Astrocyte (in vitro differentiated cells and primary cell): Measurements from ENCODE around the gene SLC44A5. TPM values are rescaled to one million over a fixed set of nuclear protein-coding genes. Genes with fewer than 3 reads are reported as not detected.

Experiments used
- DNase-seq: peaks from one replicate; pipeline ENCODE4 v3.0.0-alpha.2; 2010; ENCODE audit warnings: low read depth
- FAIRE-seq: peaks from 2 replicates; lab custom pipeline; 2011; peaks lifted over from hg19 to GRCh38; lab: Jason Lieb, UNC
- H2AFZ ChIP-seq: 2 replicates; pipeline ENCODE4 v1.6.0; 2012; ENCODE audit warnings: low read depth, low read length, inconsistent platforms
- H3K27ac ChIP-seq: 2 replicates; pipeline ENCODE4 v1.5.1; 2011; ENCODE audit warnings: low read depth, low read length, inconsistent platforms
- H3K27me3 ChIP-seq: 2 replicates; pipeline ENCODE4 v1.6.0; 2011; ENCODE audit warnings: low read length, inconsistent platforms; ENCODE audit not compliant: insufficient read depth
- H3K36me3 ChIP-seq: 2 replicates; pipeline ENCODE4 v1.5.1; 2011; ENCODE audit warnings: low read length, inconsistent platforms; ENCODE audit not compliant: insufficient read depth
- H3K4me1 ChIP-seq: 2 replicates; pipeline ENCODE4 v1.5.1; 2011; ENCODE audit warnings: low read length, inconsistent platforms; ENCODE audit not compliant: insufficient read depth
- H3K4me2 ChIP-seq: 2 replicates; pipeline ENCODE4 v1.6.0; 2012; ENCODE audit warnings: low read length, inconsistent platforms
- H3K4me3 ChIP-seq: 2 replicates; pipeline ENCODE4 v1.5.1; 2011; ENCODE audit warnings: low read depth, mild to moderate bottlenecking, low read length, inconsistent platforms; ENCODE audit not compliant: insufficient read depth
- H3K79me2 ChIP-seq: 2 replicates; pipeline ENCODE4 v1.6.0; 2012; ENCODE audit warnings: mild to moderate bottlenecking, low read length, inconsistent platforms; ENCODE audit not compliant: insufficient read depth
- H3K9ac ChIP-seq: 2 replicates; pipeline ENCODE4 v1.6.0; 2012; ENCODE audit warnings: mild to moderate bottlenecking, low read length, inconsistent platforms
- H3K9me3 ChIP-seq: 2 replicates; pipeline ENCODE4 v1.5.1; 2012; ENCODE audit warnings: low read depth, mild to moderate bottlenecking, low read length, inconsistent platforms; ENCODE audit not compliant: insufficient read depth
- H4K20me1 ChIP-seq: 2 replicates; pipeline ENCODE4 v1.6.0; 2012; ENCODE audit warnings: low read length, inconsistent platforms; ENCODE audit not compliant: insufficient read depth
- H3K27ac Mint-ChIP-seq: one replicate; pipeline ENCODE4 v1.8.0; 2021; ENCODE audit warnings: mild to moderate bottlenecking, mixed read lengths; ENCODE audit not compliant: unreplicated experiment
- H3K27me3 Mint-ChIP-seq: one replicate; pipeline ENCODE4 v1.8.0; 2021; ENCODE audit warnings: low read depth, mixed read lengths; ENCODE audit not compliant: unreplicated experiment
- H3K36me3 Mint-ChIP-seq: one replicate; pipeline ENCODE4 v1.8.0; 2021; ENCODE audit warnings: low read depth, mixed read lengths; ENCODE audit not compliant: unreplicated experiment
- H3K4me1 Mint-ChIP-seq: one replicate; pipeline ENCODE4 v1.8.0; 2021; ENCODE audit warnings: low read depth, mixed read lengths; ENCODE audit not compliant: unreplicated experiment
- H3K4me3 Mint-ChIP-seq: one replicate; pipeline ENCODE4 v1.8.0; 2021; ENCODE audit warnings: mild to moderate bottlenecking, moderate library complexity, mixed read lengths; ENCODE audit not compliant: unreplicated experiment
- H3K9me3 Mint-ChIP-seq: one replicate; pipeline ENCODE4 v1.8.0; 2021; ENCODE audit warnings: mild to moderate bottlenecking, mixed read lengths; ENCODE audit not compliant: unreplicated experiment
- EZH2 ChIP-seq: IDR thresholded peaks from 2 replicates; pipeline ENCODE4 v1.6.1; 2012; ENCODE audit warnings: mild to moderate bottlenecking, low read length, inconsistent platforms; ENCODE audit not compliant: insufficient read depth
- total RNA-seq: library from RNA; stranded (reverse); gene quantifications from 2 replicates; pipeline ENCODE4 v1.2.1, GENCODE V29; 2021
- TF ChIP-seq, protein P1 (sequence below): IDR thresholded peaks from 2 replicates; pipeline ENCODE4 v1.5.1; 2011; ENCODE audit warnings: low read depth, mild to moderate bottlenecking, inconsistent platforms, low read length, moderate library complexity; ENCODE audit not compliant: insufficient read depth

Gene SLC44A5
- total RNA-seq, 1 donor from 2014 or later: 2.2 TPM

DNA sequence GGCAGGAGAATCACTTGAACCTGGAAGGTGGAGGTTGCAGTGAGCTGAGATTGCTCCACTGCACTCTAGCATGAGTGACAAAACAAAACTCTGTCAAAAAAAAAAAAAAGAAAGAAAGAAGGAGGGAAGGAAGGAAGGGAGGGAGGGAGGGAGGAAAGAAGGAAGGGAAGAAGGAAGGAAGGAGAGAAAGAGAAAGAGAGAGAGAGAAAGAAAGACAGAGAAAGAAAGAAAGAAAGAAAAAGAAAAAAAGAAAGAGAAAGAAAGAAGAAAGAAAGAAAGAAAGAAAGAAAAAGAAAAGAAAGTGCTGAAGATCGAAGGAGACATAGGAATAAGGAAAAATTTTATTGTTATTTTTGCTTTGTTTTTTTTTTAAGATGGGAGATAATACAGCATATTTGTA lies 166.7 kb downstream of the SLC44A5 start:
- Histone ChIP-seq H4K20me1 (no peaks in the 10 kb centered on the region), H3K36me3 (no peaks in the 10 kb centered on the region), H3K79me2 (no peaks in the 10 kb centered on the region), H3K4me1 (no peaks in the 10 kb centered on the region), H3K9me3 (no peaks in the 10 kb centered on the region), H3K9ac (no peak overlapping the region), H2AFZ (no peak overlapping the region), H3K4me2 (no peak overlapping the region), H3K4me3 (no peak overlapping the region), H3K27ac (no peak overlapping the region), H3K27me3 (no peaks in the 10 kb centered on the region)
- DNase-seq: no peak
- no peak for FAIRE-seq
- Mint-ChIP-seq H3K36me3 (no peaks in the 10 kb centered on the region), H3K9me3 (no peaks in the 10 kb centered on the region), H3K27me3 (no peaks in the 10 kb centered on the region), H3K4me1 (no peaks in the 10 kb centered on the region), H3K27ac (no peak overlapping the region), H3K4me3 (no peak overlapping the region)
- no peak for TF ChIP-seq EZH2
- TF ChIP-seq, protein P1, sequence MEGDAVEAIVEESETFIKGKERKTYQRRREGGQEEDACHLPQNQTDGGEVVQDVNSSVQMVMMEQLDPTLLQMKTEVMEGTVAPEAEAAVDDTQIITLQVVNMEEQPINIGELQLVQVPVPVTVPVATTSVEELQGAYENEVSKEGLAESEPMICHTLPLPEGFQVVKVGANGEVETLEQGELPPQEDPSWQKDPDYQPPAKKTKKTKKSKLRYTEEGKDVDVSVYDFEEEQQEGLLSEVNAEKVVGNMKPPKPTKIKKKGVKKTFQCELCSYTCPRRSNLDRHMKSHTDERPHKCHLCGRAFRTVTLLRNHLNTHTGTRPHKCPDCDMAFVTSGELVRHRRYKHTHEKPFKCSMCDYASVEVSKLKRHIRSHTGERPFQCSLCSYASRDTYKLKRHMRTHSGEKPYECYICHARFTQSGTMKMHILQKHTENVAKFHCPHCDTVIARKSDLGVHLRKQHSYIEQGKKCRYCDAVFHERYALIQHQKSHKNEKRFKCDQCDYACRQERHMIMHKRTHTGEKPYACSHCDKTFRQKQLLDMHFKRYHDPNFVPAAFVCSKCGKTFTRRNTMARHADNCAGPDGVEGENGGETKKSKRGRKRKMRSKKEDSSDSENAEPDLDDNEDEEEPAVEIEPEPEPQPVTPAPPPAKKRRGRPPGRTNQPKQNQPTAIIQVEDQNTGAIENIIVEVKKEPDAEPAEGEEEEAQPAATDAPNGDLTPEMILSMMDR: no peak

DNA sequence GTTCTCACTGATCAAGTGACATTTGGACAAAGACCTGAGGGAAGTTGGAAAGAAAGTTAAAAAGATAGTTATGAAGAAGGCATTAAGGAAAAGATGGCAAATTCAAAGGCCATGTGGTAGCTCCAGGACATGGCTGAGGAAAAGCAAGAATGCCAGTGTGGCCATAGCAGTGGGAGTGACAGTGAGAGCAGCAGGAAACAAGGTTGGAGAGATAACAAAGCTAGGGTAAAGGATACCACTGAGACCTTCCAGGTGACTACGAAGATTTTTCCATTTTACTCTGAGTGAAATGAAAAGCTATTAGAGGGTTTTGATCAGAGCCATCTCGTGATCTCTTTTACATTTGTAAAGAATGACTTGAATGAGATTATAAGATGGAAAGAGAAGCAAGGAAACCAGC lies 170.6 kb downstream of the SLC44A5 start:
- Histone ChIP-seq H3K27ac (no peak overlapping the region), H3K9ac (no peak overlapping the region), H3K4me1 (no peaks in the 10 kb centered on the region), H3K36me3 (no peaks in the 10 kb centered on the region), H3K27me3 (no peaks in the 10 kb centered on the region), H3K4me3 (no peak overlapping the region), H3K4me2 (no peak overlapping the region), H3K9me3 (no peaks in the 10 kb centered on the region), H3K79me2 (no peaks in the 10 kb centered on the region), H2AFZ (no peak overlapping the region), H4K20me1 (no peaks in the 10 kb centered on the region)
- no peaks in the 10 kb centered on the region for H3K4me1 Mint-ChIP-seq
- DNase-seq (no peak), FAIRE-seq (no peak)
- no peak overlapping the region for H3K4me3 Mint-ChIP-seq
- no peak overlapping the region for H3K27ac Mint-ChIP-seq
- H3K27me3 Mint-ChIP-seq: no peaks in the 10 kb centered on the region
- no peaks in the 10 kb centered on the region for H3K9me3 Mint-ChIP-seq
- no peaks in the 10 kb centered on the region for H3K36me3 Mint-ChIP-seq
- TF ChIP-seq, protein P1: no peak
- TF ChIP-seq EZH2: no peak

DNA sequence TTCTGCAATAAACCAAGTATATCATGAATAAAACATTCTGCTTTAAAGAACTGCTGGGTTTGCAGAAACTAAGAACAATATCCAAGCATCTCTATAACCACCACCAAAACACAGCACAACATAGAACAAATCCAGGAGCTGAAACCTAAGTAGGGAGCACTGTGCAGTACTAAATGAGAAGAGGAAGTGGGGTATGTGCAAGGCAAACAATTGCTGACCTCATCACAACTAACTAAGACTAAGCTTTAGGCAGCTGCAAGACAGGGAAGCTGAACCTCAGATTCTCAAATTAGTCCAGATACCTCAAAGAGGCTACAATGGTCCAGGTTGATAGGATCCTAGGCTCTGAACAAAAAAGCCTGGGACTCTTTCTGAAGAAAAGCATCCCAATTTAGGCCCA lies 172.6 kb downstream of the SLC44A5 start:
- FAIRE-seq (no peak), DNase-seq (no peak)

More for the DNA sequence above, 172.6 kb downstream of the SLC44A5 start:
- no peaks in the 10 kb centered on the region for H3K36me3 ChIP-seq
- no peaks in the 10 kb centered on the region for H3K9me3 Mint-ChIP-seq
- TF ChIP-seq, protein P1: no peak
- no peak for TF ChIP-seq EZH2
- H3K79me2 ChIP-seq: no peaks in the 10 kb centered on the region
- H3K27ac ChIP-seq: no peak overlapping the region
- no peaks in the 10 kb centered on the region for H3K27me3 ChIP-seq
- no peak overlapping the region for H3K4me3 ChIP-seq
- no peak overlapping the region for H3K4me2 ChIP-seq
- H3K4me1 ChIP-seq: no peaks in the 10 kb centered on the region
- no peak overlapping the region for H3K4me3 Mint-ChIP-seq
- H3K4me1 Mint-ChIP-seq: no peaks in the 10 kb centered on the region
- no peaks in the 10 kb centered on the region for H3K27me3 Mint-ChIP-seq
- no peak overlapping the region for H3K27ac Mint-ChIP-seq
- no peaks in the 10 kb centered on the region for H4K20me1 ChIP-seq
- no peak overlapping the region for H2AFZ ChIP-seq
- no peaks in the 10 kb centered on the region for H3K36me3 Mint-ChIP-seq
- no peaks in the 10 kb centered on the region for H3K9me3 ChIP-seq
- no peak overlapping the region for H3K9ac ChIP-seq
